ENCODE results near the gene YWHAQ.

Gene YWHAQ

DNA sequence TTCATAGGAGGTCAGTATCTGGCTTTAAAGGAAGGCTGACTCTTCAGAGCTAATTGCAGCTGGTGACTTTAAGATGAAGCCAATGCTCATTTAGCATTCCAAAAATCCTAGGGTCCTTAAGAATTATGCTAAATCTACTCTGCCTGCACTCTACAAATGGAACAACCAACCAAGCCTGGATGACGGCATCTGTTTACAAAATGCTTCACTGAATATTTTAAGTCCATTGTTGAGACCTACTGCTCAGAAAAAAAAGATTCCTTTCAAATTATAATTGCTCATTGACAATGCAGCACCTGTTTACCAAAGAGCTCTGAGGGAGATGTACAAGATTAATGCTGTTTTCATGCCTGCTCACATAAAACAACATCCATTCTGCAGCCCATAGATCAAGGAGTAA lies 31.4 kb downstream of the YWHAQ start:
- ATAC-seq = no peak
- TF ChIP-seq CSDC2 (CRISPR knock-in tag; IDR thresholded peaks at IDR 0.05) = no peak
- no peak for TF ChIP-seq CSRNP3 (CRISPR knock-in tag; IDR thresholded peaks at IDR 0.05)
- no peak for TF ChIP-seq BACH2 (CRISPR knock-in tag; IDR thresholded peaks at IDR 0.05; ENCODE audit: borderline replicate concordance)
- TF ChIP-seq ZNF8 (CRISPR knock-in tag; IDR thresholded peaks at IDR 0.05) = no peak
- TF ChIP-seq ZFP30 (CRISPR knock-in tag; IDR thresholded peaks at IDR 0.05) = no peak
- TF ChIP-seq ISL1 (CRISPR knock-in tag; IDR thresholded peaks at IDR 0.05) = no peak
- no peak for TF ChIP-seq OSR1 (CRISPR knock-in tag; IDR thresholded peaks at IDR 0.05)
- TF ChIP-seq ZC3H10 (CRISPR knock-in tag; IDR thresholded peaks at IDR 0.05) = no peak
- TF ChIP-seq ARNTL (CRISPR knock-in tag; IDR thresholded peaks at IDR 0.05; ENCODE audit: borderline replicate concordance, low read depth) = no peak
- no peak for TF ChIP-seq ZFP3 (CRISPR knock-in tag; IDR thresholded peaks at IDR 0.05)
- TF ChIP-seq ZNF565 (CRISPR knock-in tag; conservative IDR thresholded peaks at IDR 0.05; ENCODE audit: low read depth) = no peak
- no peak for TF ChIP-seq SNAI2 (CRISPR knock-in tag; IDR thresholded peaks at IDR 0.05)
- TF ChIP-seq, protein P1, sequence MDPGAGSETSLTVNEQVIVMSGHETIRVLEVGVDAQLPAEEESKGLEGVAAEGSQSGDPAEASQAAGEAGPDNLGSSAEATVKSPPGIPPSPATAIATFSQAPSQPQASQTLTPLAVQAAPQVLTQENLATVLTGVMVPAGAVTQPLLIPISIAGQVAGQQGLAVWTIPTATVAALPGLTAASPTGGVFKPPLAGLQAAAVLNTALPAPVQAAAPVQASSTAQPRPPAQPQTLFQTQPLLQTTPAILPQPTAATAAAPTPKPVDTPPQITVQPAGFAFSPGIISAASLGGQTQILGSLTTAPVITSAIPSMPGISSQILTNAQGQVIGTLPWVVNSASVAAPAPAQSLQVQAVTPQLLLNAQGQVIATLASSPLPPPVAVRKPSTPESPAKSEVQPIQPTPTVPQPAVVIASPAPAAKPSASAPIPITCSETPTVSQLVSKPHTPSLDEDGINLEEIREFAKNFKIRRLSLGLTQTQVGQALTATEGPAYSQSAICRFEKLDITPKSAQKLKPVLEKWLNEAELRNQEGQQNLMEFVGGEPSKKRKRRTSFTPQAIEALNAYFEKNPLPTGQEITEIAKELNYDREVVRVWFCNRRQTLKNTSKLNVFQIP (CRISPR knock-in tag; IDR thresholded peaks at IDR 0.05; ENCODE audit: borderline replicate concordance, low read depth) = no peak
- TF ChIP-seq, protein P2, sequence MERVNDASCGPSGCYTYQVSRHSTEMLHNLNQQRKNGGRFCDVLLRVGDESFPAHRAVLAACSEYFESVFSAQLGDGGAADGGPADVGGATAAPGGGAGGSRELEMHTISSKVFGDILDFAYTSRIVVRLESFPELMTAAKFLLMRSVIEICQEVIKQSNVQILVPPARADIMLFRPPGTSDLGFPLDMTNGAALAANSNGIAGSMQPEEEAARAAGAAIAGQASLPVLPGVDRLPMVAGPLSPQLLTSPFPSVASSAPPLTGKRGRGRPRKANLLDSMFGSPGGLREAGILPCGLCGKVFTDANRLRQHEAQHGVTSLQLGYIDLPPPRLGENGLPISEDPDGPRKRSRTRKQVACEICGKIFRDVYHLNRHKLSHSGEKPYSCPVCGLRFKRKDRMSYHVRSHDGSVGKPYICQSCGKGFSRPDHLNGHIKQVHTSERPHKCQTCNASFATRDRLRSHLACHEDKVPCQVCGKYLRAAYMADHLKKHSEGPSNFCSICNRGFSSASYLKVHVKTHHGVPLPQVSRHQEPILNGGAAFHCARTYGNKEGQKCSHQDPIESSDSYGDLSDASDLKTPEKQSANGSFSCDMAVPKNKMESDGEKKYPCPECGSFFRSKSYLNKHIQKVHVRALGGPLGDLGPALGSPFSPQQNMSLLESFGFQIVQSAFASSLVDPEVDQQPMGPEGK (CRISPR knock-in tag; IDR thresholded peaks at IDR 0.05; ENCODE audit: borderline replicate concordance) = no peak
- no peak for TF ChIP-seq RARB (CRISPR knock-in tag; IDR thresholded peaks at IDR 0.05)
- no peak for TF ChIP-seq GLIS3 (CRISPR knock-in tag; IDR thresholded peaks at IDR 0.05)
- TF ChIP-seq TSHZ2 (CRISPR knock-in tag; IDR thresholded peaks at IDR 0.05) = no peak
- no peak for TF ChIP-seq TOX (CRISPR knock-in tag; IDR thresholded peaks at IDR 0.05; ENCODE audit: borderline replicate concordance)
- no peak for TF ChIP-seq ESRRG (CRISPR knock-in tag; IDR thresholded peaks at IDR 0.05)
- no peak for TF ChIP-seq ZNF70 (CRISPR knock-in tag; IDR thresholded peaks at IDR 0.05)

GRCh38 chr2:9596621-9597311 lies 34.0 kb downstream of the YWHAQ start:
- TF ChIP-seq ZC3H10 (CRISPR knock-in tag; IDR thresholded peaks at IDR 0.05) (no peak), TSHZ2 (CRISPR knock-in tag; IDR thresholded peaks at IDR 0.05) (no peak), CREB5 (CRISPR knock-in tag; IDR thresholded peaks at IDR 0.05; ENCODE audit: low read depth) (no peak)
- ATAC-seq = no peak

Measured in SK-N-SH treated with all-trans-retinoic acid at 6 μM for 48 hours (cell line).